GM12873 (cell line): ENCODE measurements around the gene CDC5L.

Experiments
- TF ChIP-seq, protein P1 (sequence below): IDR thresholded peaks from 2 replicates; pipeline ENCODE4 v1.5.1; 2012; ENCODE audit warnings: low read depth, mild to moderate bottlenecking, moderate library complexity, low read length, control low read depth; ENCODE audit not compliant: insufficient read depth; ENCODE audit errors: missing control alignments

Gene CDC5L

DNA sequence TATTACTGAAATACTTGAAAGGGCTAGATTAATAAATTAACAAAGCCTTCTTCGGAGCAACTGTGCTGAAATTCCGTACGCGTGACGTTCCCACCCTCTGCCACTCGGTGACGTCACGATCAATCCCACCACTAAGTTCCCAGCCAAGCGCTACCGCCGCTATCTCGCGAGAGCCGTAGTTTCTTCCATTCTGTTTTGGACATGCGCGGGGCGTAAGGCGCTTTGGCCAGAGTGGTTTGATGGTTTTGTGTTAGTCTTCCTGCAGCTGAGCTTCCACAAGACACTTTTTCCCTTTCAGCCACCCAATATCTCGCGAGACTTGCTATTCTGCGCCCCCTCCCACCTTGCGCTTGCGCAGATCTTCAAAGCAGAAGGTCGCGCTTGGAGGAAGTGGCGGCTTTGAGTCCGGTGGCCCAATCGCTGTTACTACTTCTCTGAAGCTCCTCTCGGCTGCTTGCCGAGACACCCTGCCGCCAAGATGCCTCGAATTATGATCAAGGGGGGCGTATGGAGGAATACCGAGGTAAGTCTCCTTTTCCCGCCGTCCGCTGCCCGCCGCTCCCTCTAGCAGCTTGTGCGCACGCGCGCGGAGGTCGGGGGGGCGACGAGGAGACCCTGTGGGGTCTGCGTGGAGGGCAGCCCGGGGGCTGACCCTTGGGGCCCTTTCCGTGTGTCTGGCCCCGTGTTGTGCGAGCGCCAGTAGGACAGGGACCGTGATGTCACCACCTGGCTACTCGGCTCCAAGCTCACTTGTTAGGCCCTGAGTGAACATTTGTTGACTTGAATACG is at the start of gene CDC5L:
CDC5L (plus strand) TSS at position 361 of the 789 bp plus-strand sequence; CDS start at position 479, 118 bp downstream.
- TF ChIP-seq, protein P1, sequence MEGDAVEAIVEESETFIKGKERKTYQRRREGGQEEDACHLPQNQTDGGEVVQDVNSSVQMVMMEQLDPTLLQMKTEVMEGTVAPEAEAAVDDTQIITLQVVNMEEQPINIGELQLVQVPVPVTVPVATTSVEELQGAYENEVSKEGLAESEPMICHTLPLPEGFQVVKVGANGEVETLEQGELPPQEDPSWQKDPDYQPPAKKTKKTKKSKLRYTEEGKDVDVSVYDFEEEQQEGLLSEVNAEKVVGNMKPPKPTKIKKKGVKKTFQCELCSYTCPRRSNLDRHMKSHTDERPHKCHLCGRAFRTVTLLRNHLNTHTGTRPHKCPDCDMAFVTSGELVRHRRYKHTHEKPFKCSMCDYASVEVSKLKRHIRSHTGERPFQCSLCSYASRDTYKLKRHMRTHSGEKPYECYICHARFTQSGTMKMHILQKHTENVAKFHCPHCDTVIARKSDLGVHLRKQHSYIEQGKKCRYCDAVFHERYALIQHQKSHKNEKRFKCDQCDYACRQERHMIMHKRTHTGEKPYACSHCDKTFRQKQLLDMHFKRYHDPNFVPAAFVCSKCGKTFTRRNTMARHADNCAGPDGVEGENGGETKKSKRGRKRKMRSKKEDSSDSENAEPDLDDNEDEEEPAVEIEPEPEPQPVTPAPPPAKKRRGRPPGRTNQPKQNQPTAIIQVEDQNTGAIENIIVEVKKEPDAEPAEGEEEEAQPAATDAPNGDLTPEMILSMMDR, result no peak

DNA sequence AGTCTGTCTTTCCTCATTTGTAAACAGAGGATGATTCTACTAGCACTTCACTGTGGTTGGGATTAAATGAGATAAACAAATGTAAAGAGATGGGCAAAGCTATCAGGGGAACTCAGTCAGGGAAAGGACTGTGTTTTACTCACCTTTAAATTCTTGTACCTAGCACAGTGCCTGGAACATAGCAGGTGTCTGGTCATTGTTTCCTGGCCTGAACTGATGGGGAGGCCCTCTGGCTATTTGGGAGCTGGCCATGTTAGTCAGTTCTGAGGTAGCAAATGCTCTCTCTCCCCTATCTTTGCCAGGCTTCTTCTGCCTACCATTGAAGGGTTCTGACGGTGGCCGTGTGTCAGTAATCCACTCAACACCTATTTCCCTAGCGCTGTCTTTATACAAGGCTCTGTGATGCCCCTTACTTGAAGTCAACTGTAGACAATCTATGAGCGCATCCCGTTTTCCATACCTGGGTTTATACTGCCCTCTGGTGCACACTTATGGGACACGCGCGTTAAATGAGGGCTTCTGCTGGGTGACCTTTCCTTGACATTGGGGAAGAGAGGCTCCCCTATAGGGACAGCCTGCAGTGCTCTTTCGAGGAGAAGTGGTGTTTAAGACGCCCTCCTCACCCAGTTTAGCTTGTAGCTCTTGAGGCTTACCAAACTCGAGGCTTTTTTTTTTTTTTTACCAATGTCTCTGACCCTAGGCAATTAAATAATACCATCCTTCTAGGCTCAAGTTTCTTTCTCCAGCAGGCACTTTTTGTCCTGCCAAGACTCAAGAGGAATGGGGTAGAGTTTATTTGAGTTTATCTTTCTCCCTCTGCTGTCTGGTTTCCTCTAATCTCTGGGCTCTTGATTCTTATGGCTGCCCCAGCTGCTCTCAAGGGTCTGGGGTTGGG is 49.0 kb upstream of the CDC5L start:
- TF ChIP-seq, protein P1, result peak; percentile 78

DNA sequence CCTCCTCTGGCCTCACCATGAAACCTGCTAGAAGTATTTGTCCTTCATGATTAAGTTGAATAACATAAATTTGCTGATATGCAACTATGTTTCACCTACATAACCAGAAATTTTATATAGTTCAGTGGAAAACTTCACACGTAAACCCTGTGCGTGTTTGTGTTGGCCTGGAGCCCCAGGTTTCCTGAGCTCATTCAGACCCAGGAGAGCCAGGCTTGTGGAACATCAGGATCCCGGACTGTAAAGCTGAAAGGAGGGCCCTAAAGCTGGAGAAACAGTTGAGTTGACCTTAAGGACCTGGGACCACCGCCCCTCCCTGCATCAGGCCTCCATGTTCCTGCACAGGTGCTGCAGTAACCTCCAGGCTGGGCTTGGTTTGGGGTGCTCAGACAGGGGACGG is 48.2 kb upstream of the CDC5L start:
- TF ChIP-seq, protein P1, result no peak

DNA sequence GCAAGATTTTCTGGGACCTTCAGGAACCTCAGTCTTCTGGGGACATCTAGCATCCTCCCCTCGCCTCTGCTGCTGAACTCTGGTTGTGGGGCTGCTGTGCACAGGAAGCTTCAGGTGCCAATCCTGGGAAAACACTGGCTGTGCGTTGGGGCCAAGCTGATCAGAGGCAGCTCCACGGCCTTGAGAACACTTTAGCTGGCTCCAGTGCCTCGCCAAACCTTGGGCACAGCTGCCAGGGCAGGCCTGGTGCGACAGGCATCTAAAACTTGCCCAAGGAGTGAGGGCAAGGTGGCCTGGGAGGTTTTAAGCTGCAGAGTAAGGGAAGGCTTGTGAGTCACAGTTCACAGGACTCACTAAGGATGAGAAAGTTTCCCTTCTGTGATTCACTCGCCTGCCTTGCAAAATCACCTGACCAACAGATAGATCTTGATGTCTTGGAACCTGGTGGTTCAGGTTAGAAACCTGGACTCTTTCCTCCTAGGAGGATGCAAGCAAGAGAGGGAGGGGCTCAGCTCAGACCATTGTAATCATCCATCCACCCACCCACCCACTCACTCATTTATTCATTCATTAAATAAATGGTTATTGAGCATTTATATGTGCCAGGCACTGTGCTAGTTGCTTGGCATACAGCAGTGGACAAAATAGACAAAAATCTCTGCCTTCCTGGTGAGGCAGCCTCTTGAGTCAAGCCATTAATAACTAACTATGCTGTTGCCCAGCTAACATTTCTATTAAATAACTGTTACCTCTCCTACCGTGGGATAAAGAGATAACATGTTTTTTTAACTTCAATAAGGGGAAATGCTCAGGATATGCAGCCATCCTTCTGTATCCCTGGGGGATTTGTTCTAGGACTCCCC is 47.5 kb upstream of the CDC5L start:
- TF ChIP-seq, protein P1, result no peak

DNA sequence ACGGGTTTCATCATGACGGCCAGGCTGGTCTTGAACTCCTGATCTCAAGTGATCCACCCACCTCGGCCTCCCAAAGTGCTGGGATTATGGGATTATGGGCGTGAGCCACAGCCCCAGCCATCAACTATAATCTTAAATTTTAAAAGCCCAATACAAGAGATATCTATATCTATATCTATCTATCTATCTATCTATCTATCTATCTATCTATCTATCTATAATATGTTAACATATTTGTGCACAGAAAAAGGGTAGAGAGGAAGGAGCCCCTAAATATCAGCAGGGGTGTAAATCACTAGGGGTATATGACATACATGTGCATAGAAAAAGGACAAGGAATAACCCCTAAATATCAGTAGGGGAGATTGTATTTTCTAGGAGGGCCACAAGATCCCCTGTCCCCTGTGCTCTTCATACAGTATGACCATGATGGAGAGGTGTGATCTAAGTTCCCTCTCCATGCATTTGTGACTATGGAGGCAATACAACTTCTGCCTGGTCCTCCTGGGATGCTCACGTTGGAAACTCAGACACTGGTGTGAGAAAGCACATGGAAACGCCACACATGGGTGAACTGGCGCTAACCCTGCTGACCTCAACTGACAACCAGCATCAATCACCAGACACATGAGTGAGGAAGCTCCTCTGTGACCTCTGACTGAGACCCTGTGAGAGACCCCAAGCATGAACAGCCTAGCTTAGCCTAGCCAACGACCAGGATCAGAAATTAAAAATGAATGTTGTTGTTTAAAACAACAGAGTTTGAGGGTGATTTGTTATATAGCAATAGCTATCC is 46.2 kb upstream of the CDC5L start:
- TF ChIP-seq, protein P1, result no peak

DNA sequence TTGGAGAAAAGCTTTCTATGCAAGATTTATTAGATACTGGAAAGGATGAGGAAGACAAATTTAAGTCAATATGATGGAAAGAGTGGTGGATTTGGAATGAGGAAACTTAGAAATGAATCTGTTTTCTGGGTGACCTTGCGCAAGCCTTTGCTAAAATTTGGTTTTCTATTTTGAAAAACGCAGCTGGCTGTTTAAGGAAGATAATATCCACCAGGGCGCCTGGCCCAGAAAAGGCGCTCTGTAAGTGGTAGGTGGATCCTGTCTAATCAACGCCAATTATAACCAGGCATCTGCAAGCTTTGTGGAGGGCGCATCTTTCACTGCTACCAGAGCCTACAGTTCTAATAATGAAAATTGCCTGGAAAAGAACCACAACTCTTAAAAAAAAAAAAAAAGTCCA is 45.5 kb upstream of the CDC5L start:
- TF ChIP-seq, protein P1, result no peak
